GM23338 (cell line): Measurements from ENCODE around the gene PDE4D. TPM values are rescaled to one million over a fixed set of nuclear protein-coding genes. Genes with fewer than 3 reads are reported as not detected.

Experiments
- ATAC-seq: fragments of 200-7000 bp; cut with Tn5 transposase; 3 replicates; pipeline ENCODE4 v1.9.1; 2020
- DNase-seq: peaks from one replicate; pipeline ENCODE4 v3.0.0-alpha.2; 2015; ENCODE audit warnings: low spot score
- H2AFZ ChIP-seq: fragments of 200-600 bp; sonication (generic); 2 replicates; pipeline ENCODE4 v1.8.0; 2016; ENCODE audit warnings: antibody characterized with exemption, mild to moderate bottlenecking, moderate library complexity
- H3F3A ChIP-seq: fragments of 200-600 bp; sonication (generic); replicated peaks from 2 replicates; pipeline ENCODE4 v1.8.0; 2017; ENCODE audit warnings: antibody characterized with exemption, mixed run types, low read depth
- H3K27ac ChIP-seq: fragments of 200-600 bp; sonication (generic); 2 replicates; pipeline ENCODE4 v1.6.1; 2016; ENCODE audit warnings: low read depth
- H3K27me3 ChIP-seq: fragments of 200-600 bp; sonication (generic); 2 replicates; pipeline ENCODE4 v1.8.0; 2016; ENCODE audit warnings: mild to moderate bottlenecking, mixed run types, moderate library complexity; ENCODE audit not compliant: insufficient read depth
- H3K36me3 ChIP-seq: fragments of 200-600 bp; sonication (generic); 2 replicates; pipeline ENCODE4 v1.8.0; 2016; ENCODE audit warnings: mild to moderate bottlenecking; ENCODE audit not compliant: insufficient read depth
- H3K4me1 ChIP-seq: fragments of 200-600 bp; sonication (generic); 2 replicates; pipeline ENCODE4 v1.8.0; 2016; ENCODE audit warnings: mild to moderate bottlenecking, moderate library complexity; ENCODE audit not compliant: insufficient read depth
- H3K4me2 ChIP-seq: fragments of 200-600 bp; sonication (generic); 2 replicates; pipeline ENCODE4 v1.7.1; 2017; ENCODE audit warnings: mixed run types
- H3K4me3 ChIP-seq: fragments of 200-600 bp; sonication (generic); 2 replicates; pipeline ENCODE4 v1.6.1; 2016; ENCODE audit warnings: mixed run types
- H3K79me2 ChIP-seq: fragments of 200-600 bp; sonication (generic); replicated peaks from 2 replicates; pipeline ENCODE4 v1.8.0; 2017; ENCODE audit warnings: mild to moderate bottlenecking; ENCODE audit not compliant: insufficient read depth
- H3K9me2 ChIP-seq: fragments of 200-600 bp; sonication (generic); 2 replicates; pipeline ENCODE4 v1.8.0; 2017; ENCODE audit not compliant: insufficient read depth
- H4K20me1 ChIP-seq: fragments of 200-600 bp; sonication (generic); replicated peaks from 2 replicates; pipeline ENCODE4 v1.8.0; 2017; ENCODE audit warnings: mild to moderate bottlenecking; ENCODE audit not compliant: insufficient read depth
- H3K27ac Mint-ChIP-seq: 2 replicates; pipeline ENCODE4 v1.8.0; 2020; ENCODE audit warnings: inconsistent platforms, mild to moderate bottlenecking, moderate library complexity, mixed read lengths
- H3K27me3 Mint-ChIP-seq: 3 replicates; pipeline ENCODE4 v1.8.0; 2022; ENCODE audit warnings: low read depth, mild to moderate bottlenecking, moderate library complexity, mixed read lengths, inconsistent platforms; ENCODE audit not compliant: insufficient read depth, poor library complexity
- H3K36me3 Mint-ChIP-seq: 3 replicates; pipeline ENCODE4 v1.8.0; 2021; ENCODE audit warnings: low read depth, mild to moderate bottlenecking, inconsistent platforms, moderate library complexity, mixed read lengths
- H3K4me1 Mint-ChIP-seq: 3 replicates; pipeline ENCODE4 v1.8.0; 2020; ENCODE audit warnings: mild to moderate bottlenecking, inconsistent platforms, mixed read lengths
- H3K4me3 Mint-ChIP-seq: 3 replicates; pipeline ENCODE4 v1.8.0; 2021; ENCODE audit warnings: moderate library complexity, mild to moderate bottlenecking, inconsistent platforms, mixed read lengths
- H3K9me3 Mint-ChIP-seq: 3 replicates; pipeline ENCODE4 v1.8.0; 2020; ENCODE audit warnings: moderate library complexity, mild to moderate bottlenecking, inconsistent platforms, mixed read lengths
- CREB1 ChIP-seq: fragments of 250-450 bp; sonication (Bioruptor Pico); IDR thresholded peaks from 2 replicates; pipeline ENCODE4 v1.5.0; 2020; ENCODE audit warnings: low read depth, mild to moderate bottlenecking, moderate library complexity
- EZH2 ChIP-seq: fragments of 200-600 bp; sonication (generic); IDR thresholded peaks from one replicate; pipeline ENCODE4 v1.8.0; 2017; ENCODE audit warnings: antibody characterized with exemption, mild to moderate bottlenecking, low read depth; ENCODE audit not compliant: unreplicated experiment
- EZH2phosphoT487 ChIP-seq: fragments of 200-600 bp; sonication (generic); IDR thresholded peaks from one replicate; pipeline ENCODE4 v1.8.1; 2018; ENCODE audit warnings: antibody characterized with exemption; ENCODE audit not compliant: unreplicated experiment
- JUNB ChIP-seq: IDR thresholded peaks from one replicate; pipeline ENCODE4 v1.6.1; 2016; ENCODE audit warnings: antibody characterized with exemption; ENCODE audit not compliant: unreplicated experiment
- NANOG ChIP-seq: IDR thresholded peaks from 2 replicates; pipeline ENCODE4 v1.6.1; 2016; ENCODE audit warnings: antibody characterized with exemption, borderline replicate concordance
- POLR2AphosphoS5 ChIP-seq: IDR thresholded peaks from 2 replicates; pipeline ENCODE4 v1.6.1; 2016; ENCODE audit warnings: antibody characterized with exemption, low read depth
- STAT1 ChIP-seq: IDR thresholded peaks from one replicate; pipeline ENCODE4 v1.6.1; 2016; ENCODE audit warnings: antibody characterized with exemption; ENCODE audit not compliant: unreplicated experiment
- ZNF114 ChIP-seq: fragments of 250-450 bp; sonication (Bioruptor Pico); IDR thresholded peaks from 2 replicates; pipeline ENCODE4 v1.5.0; 2020; ENCODE audit warnings: mild to moderate bottlenecking, moderate library complexity
- ZNF331 ChIP-seq: fragments of 250-450 bp; sonication (Bioruptor Pico); IDR thresholded peaks from 2 replicates; pipeline ENCODE4 v1.5.0; 2020; ENCODE audit warnings: low read depth, mild to moderate bottlenecking, moderate library complexity
- polyA plus RNA-seq: library from polyadenylated mRNA; unstranded; fragments of >200 nt; fragmentation: Nextera tagmentation; extraction: Ambion mirVana; gene quantifications from 2 replicates; pipeline ENCODE4 v1.2.1, GENCODE V29; 2016
- total RNA-seq: library from RNA; depleted of rRNA; stranded (reverse); fragments of >200 nt; shearing (Covaris generic); gene quantifications from 2 replicates; pipeline ENCODE4 v1.2.3, GENCODE V29; 2014
- TF ChIP-seq, protein P1 (sequence below): fragments of 250-450 bp; sonication (Bioruptor Pico); IDR thresholded peaks from 2 replicates; pipeline ENCODE4 v1.5.0; 2020; ENCODE audit warnings: mild to moderate bottlenecking, moderate library complexity
- TF ChIP-seq, protein P2 (sequence below): IDR thresholded peaks from one replicate; pipeline ENCODE4 v1.6.1; 2018; ENCODE audit warnings: antibody characterized with exemption; ENCODE audit not compliant: unreplicated experiment
- TF ChIP-seq, protein P3 (sequence below), 2 experiments: fragments of 200-600 bp in 1 of 2; sonication (generic) in 1 of 2; conservative IDR thresholded peaks; 2 replicates each; pipeline versions ENCODE4 v1.5.1 to v1.6.1; 2016 to 2017; ENCODE audit warnings: antibody characterized with exemption in 2 of 2, low read depth in 2 of 2, mild to moderate bottlenecking in 2 of 2, moderate library complexity in 1 of 2
- TF ChIP-seq, protein P4 (sequence below): IDR thresholded peaks from 2 replicates; pipeline ENCODE4 v1.6.1; 2016; ENCODE audit warnings: antibody characterized with exemption

Gene PDE4D
- total and polyA plus RNA-seq, 2 experiments from 2014 or later, result 2.1 to 4.7 TPM

DNA sequence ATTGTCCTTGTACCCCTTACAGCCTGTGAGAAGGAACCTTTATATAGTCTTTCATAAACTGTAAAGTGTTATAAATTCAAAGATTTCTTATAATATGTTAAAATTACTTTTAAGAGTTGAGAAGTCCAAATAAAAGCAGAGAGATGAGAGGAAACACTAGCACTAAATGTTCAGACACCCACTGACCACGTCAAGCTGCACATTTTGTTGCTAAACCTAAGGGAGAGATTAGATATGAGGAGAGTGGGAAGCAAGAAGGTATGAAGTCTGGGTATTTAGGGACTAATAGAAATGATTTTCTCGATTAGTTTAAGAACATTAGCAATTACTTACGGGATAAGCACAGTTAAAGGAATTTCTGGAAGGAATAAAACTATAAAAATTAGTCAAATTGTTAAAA is 803.8 kb downstream of the PDE4D start:
- no peaks in the 10 kb centered on the region for H3K27me3 ChIP-seq
- H3K79me2 ChIP-seq, result no peaks in the 10 kb centered on the region
- H3K4me3 ChIP-seq, result no peak overlapping the region
- Mint-ChIP-seq H3K36me3 (no peaks in the 10 kb centered on the region), H3K27ac (no peak overlapping the region), H3K27me3 (peaks cover 2% of the 10 kb centered on the region), H3K4me1 (peaks cover 8% of the 10 kb centered on the region), H3K9me3 (no peaks in the 10 kb centered on the region), H3K4me3 (no peak overlapping the region)
- H4K20me1 ChIP-seq, result no peaks in the 10 kb centered on the region
- H3K4me2 ChIP-seq, result no peak overlapping the region
- TF ChIP-seq, protein P1, sequence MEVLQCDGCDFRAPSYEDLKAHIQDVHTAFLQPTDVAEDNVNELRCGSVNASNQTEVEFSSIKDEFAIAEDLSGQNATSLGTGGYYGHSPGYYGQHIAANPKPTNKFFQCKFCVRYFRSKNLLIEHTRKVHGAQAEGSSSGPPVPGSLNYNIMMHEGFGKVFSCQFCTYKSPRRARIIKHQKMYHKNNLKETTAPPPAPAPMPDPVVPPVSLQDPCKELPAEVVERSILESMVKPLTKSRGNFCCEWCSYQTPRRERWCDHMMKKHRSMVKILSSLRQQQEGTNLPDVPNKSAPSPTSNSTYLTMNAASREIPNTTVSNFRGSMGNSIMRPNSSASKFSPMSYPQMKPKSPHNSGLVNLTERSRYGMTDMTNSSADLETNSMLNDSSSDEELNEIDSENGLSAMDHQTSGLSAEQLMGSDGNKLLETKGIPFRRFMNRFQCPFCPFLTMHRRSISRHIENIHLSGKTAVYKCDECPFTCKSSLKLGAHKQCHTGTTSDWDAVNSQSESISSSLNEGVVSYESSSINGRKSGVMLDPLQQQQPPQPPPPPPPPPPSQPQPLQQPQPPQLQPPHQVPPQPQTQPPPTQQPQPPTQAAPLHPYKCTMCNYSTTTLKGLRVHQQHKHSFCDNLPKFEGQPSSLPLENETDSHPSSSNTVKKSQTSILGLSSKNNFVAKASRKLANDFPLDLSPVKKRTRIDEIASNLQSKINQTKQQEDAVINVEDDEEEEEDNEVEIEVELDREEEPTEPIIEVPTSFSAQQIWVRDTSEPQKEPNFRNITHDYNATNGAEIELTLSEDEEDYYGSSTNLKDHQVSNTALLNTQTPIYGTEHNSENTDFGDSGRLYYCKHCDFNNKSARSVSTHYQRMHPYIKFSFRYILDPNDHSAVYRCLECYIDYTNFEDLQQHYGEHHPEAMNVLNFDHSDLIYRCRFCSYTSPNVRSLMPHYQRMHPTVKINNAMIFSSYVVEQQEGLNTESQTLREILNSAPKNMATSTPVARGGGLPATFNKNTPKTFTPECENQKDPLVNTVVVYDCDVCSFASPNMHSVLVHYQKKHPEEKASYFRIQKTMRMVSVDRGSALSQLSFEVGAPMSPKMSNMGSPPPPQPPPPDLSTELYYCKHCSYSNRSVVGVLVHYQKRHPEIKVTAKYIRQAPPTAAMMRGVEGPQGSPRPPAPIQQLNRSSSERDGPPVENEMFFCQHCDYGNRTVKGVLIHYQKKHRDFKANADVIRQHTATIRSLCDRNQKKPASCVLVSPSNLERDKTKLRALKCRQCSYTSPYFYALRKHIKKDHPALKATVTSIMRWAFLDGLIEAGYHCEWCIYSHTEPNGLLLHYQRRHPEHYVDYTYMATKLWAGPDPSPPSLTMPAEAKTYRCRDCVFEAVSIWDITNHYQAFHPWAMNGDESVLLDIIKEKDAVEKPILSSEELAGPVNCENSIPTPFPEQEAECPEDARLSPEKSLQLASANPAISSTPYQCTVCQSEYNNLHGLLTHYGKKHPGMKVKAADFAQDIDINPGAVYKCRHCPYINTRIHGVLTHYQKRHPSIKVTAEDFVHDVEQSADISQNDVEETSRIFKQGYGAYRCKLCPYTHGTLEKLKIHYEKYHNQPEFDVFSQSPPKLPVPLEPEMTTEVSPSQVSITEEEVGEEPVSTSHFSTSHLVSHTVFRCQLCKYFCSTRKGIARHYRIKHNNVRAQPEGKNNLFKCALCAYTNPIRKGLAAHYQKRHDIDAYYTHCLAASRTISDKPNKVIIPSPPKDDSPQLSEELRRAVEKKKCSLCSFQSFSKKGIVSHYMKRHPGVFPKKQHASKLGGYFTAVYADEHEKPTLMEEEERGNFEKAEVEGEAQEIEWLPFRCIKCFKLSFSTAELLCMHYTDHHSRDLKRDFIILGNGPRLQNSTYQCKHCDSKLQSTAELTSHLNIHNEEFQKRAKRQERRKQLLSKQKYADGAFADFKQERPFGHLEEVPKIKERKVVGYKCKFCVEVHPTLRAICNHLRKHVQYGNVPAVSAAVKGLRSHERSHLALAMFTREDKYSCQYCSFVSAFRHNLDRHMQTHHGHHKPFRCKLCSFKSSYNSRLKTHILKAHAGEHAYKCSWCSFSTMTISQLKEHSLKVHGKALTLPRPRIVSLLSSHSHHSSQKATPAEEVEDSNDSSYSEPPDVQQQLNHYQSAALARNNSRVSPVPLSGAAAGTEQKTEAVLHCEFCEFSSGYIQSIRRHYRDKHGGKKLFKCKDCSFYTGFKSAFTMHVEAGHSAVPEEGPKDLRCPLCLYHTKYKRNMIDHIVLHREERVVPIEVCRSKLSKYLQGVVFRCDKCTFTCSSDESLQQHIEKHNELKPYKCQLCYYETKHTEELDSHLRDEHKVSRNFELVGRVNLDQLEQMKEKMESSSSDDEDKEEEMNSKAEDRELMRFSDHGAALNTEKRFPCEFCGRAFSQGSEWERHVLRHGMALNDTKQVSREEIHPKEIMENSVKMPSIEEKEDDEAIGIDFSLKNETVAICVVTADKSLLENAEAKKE (CRISPR knock-in tag), result no peak
- TF ChIP-seq, protein P2, sequence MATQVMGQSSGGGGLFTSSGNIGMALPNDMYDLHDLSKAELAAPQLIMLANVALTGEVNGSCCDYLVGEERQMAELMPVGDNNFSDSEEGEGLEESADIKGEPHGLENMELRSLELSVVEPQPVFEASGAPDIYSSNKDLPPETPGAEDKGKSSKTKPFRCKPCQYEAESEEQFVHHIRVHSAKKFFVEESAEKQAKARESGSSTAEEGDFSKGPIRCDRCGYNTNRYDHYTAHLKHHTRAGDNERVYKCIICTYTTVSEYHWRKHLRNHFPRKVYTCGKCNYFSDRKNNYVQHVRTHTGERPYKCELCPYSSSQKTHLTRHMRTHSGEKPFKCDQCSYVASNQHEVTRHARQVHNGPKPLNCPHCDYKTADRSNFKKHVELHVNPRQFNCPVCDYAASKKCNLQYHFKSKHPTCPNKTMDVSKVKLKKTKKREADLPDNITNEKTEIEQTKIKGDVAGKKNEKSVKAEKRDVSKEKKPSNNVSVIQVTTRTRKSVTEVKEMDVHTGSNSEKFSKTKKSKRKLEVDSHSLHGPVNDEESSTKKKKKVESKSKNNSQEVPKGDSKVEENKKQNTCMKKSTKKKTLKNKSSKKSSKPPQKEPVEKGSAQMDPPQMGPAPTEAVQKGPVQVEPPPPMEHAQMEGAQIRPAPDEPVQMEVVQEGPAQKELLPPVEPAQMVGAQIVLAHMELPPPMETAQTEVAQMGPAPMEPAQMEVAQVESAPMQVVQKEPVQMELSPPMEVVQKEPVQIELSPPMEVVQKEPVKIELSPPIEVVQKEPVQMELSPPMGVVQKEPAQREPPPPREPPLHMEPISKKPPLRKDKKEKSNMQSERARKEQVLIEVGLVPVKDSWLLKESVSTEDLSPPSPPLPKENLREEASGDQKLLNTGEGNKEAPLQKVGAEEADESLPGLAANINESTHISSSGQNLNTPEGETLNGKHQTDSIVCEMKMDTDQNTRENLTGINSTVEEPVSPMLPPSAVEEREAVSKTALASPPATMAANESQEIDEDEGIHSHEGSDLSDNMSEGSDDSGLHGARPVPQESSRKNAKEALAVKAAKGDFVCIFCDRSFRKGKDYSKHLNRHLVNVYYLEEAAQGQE, result no peak
- TF ChIP-seq JUNB (no peak), STAT1 (no peak), EZH2phosphoT487 (no peak), ZNF331 (CRISPR knock-in tag) (no peak), POLR2AphosphoS5 (no peak), NANOG (no peak), EZH2 (no peak), ZNF114 (CRISPR knock-in tag) (no peak), CREB1 (no peak)
- TF ChIP-seq, protein P3, sequence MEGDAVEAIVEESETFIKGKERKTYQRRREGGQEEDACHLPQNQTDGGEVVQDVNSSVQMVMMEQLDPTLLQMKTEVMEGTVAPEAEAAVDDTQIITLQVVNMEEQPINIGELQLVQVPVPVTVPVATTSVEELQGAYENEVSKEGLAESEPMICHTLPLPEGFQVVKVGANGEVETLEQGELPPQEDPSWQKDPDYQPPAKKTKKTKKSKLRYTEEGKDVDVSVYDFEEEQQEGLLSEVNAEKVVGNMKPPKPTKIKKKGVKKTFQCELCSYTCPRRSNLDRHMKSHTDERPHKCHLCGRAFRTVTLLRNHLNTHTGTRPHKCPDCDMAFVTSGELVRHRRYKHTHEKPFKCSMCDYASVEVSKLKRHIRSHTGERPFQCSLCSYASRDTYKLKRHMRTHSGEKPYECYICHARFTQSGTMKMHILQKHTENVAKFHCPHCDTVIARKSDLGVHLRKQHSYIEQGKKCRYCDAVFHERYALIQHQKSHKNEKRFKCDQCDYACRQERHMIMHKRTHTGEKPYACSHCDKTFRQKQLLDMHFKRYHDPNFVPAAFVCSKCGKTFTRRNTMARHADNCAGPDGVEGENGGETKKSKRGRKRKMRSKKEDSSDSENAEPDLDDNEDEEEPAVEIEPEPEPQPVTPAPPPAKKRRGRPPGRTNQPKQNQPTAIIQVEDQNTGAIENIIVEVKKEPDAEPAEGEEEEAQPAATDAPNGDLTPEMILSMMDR (conservative IDR thresholded peaks at IDR 0.05; ENCODE audit: low read depth in 2 of 2), result no peak
- TF ChIP-seq, protein P4, sequence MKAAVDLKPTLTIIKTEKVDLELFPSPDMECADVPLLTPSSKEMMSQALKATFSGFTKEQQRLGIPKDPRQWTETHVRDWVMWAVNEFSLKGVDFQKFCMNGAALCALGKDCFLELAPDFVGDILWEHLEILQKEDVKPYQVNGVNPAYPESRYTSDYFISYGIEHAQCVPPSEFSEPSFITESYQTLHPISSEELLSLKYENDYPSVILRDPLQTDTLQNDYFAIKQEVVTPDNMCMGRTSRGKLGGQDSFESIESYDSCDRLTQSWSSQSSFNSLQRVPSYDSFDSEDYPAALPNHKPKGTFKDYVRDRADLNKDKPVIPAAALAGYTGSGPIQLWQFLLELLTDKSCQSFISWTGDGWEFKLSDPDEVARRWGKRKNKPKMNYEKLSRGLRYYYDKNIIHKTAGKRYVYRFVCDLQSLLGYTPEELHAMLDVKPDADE, result no peak
- DNase-seq (no peak), ATAC-seq (no peak)
- no peaks in the 10 kb centered on the region for H3F3A ChIP-seq
- H2AFZ ChIP-seq, result no peak overlapping the region
- H3K36me3 ChIP-seq, result no peaks in the 10 kb centered on the region
- peaks cover 10% of the 10 kb centered on the region; the same call in 1 of the 2 replicates for H3K4me1 ChIP-seq
- H3K27ac ChIP-seq, result no peak overlapping the region
- H3K9me2 ChIP-seq, result no peaks in the 10 kb centered on the region
